NCI-H510A (cell line): ENCODE data around the gene NAPSA.
A peak's percentile ranks its signal among the peaks of the same experiment; 100 is the strongest.

Experiments used
- DNase-seq: peaks from one replicate; lab custom pipeline; 2025; lab: John Stamatoyannopoulos, UW

The NAPSA gene

DNA sequence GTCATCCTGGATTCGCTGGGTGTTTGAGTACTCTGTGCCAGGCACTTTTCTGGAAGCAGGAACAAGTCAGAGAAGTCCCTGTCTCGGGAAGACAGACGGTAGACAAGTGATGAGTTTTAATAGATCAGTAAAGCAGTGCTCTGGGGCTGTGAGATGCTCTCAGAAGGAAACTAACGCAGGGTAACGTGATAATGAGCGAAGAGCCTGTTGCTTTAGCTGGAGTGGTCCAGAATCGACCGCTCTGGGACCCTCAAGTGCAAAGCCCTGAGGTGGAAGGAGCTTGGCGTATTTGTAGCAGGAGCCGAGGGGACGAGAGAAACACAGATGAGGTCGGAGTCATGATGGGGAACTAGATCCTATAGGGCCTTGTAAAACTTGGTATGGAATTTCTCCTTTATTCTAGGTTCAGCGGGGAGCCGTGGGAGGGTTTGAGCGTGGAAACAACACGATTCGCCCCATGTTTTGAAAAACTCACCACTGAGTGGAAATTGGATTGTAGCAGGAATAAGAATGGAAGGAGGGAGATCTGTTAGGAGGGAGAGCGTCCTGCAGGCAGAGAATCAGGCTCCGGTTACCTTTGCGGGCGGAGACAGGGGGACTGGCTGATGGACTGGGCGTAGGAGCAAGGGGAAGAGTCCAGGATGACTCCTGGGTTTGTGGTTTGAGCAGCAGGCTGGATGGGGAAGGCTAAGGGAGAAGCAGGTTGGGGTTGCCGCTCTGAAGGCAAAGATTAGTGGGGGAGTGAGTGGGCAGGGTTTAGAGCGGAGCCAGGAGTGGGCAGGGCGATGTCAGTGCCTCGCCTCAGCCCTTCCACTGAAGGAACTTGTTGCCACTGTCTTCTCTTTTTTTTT, 19.5 kb upstream of the NAPSA start:
- DNase-seq = no peak

DNA sequence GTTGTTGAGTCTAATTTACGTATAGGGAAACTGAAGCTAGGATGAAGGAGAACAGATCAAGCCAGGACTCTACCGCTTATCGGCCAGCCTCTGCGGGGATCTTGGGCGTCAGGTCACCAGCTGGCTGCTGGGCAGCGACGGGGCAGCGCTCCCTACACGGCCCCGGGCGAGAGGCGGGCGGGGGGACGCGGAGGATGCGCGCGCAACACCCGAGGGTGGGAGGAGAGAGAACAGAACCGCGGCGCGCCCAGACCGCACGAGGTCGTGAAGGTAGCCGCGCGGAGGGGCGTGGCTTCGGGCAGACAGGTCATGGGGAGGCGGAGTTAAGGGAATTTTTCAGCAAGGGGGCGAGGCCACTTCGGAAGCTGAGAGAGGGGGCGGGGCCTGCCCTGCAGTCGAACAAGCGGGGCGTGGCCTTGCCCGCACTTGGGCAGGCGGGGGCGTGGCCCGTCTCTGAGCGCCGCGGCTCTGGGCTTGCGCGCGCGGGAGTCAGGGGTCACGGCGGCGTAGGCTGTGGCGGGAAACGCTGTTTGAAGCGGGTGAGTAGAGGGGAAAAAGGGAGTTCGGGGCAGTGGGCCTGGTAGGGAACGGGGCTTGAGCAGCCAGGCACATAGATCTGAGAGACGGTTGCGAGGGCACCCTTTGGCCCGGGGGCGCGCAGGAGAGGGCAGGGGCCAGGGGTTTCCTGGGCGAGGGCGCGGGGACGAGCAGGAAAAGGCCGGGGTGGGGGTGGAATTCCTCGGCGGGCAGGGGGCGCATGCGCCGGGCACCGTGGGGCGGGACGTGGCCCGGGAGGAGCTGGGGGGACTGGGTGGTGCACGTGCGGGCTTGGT, 18.6 kb upstream of the NAPSA start, which contains the start of gene POLD1:
Gene POLD1, plus strand, starts transcription at position 496 of the 833 bp plus-strand sequence. CDS start 14,505 bp downstream, outside the sequence.
- DNase-seq = peak; percentile 97

GRCh38 chr19:50383001-50383851, 17.8 kb upstream of the NAPSA start:
- DNase-seq = no peak

DNA sequence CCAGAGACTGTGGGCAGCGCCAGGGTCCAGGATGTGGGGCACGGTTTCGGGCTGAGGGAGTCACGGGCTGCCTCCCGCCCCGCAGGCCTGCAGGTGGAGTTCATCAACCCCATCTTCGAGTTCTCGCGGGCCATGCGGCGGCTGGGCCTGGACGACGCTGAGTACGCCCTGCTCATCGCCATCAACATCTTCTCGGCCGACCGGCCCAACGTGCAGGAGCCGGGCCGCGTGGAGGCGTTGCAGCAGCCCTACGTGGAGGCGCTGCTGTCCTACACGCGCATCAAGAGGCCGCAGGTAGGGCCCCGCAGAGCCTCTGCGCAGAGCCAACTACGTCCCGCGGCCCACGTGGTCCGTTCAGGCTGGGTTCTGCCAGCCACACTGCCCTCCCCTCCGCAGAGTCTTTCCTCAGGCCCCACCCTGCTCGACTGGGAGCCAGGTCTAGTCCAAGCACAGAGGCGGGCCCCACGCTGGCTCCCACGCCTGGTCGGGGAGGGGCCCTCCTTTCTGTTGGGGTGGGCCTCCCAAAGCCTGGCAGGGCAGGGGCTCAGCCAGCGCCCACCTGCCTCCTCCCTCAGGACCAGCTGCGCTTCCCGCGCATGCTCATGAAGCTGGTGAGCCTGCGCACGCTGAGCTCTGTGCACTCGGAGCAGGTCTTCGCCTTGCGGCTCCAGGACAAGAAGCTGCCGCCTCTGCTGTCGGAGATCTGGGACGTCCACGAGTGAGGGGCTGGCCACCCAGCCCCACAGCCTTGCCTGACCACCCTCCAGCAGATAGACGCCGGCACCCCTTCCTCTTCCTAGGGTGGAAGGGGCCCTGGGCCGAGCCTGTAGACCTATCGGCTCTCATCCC, 16.7 kb upstream of the NAPSA start:
- no peak for DNase-seq

DNA sequence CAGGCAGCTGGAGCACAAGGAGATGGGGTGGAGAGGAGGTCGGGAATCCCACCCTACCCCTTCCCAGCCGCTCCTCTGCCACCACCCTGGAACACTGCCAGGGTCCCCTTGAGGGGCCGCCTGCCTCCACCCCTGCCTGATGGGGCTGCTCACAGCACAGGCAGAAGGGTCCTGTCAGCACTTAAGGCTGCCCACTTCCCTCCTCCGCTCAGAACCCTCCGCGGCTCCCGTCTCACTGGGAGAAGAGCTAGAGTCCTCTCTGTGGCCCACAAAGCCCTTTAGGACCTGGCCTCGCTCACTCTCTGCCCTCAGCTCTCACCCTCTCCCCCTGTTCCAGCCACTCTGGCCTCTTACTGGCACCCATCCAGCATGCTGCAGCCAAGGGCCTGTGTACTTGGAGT, 15.3 kb upstream of the NAPSA start:
- no peak for DNase-seq

DNA sequence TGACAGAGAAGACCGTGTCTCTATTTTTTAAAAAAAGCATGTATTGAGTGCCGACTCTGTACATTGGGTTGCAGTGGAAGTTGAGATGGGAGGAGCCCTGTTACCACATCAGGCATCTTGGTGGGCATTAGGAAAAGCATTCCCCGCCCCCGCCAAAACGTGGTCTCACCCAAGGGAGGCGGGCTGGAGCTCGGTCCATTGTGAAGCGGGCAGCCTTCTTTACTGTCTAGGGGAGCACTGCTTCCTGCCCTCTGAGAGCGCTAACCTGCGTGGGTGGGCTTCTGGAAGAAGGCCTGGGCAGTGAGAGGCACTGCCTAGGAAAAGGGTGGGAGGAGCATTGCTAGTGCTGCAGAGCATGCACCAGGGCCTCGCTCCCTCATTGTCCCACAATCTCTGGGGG, 14.7 kb upstream of the NAPSA start:
- DNase-seq = no peak

DNA sequence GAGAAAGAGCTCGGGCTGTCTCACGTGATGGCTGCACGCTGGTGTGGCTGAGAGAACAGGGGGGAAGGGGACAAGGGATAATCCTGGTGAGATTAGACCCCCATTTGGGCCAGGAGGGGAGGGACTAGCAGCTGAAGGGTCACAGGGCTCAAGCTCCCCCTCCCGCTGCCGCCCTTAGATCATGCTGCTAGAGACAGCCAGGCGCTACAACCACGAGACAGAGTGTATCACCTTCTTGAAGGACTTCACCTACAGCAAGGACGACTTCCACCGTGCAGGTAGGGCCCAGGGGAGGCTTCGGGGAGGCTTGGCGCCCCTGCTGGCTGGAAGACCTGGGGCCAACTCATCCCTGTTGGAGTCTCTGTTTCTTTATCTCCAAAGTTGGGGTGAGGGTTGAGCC, 14.2 kb upstream of the NAPSA start:
- DNase-seq = no peak

DNA sequence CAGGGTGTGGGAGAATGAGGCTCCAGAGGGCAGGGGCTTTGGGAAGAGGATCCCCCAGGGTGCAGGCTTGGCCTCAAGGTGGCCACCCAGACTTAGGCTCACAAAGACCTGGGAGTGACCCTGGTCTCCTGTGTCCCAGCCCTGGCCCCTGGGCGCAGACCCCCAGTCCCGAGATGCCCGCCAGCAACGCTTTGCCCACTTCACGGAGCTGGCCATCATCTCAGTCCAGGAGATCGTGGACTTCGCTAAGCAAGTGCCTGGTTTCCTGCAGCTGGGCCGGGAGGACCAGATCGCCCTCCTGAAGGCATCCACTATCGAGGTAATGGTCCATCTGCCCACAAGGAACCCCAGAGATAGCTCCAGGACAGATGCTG, 13.4 kb upstream of the NAPSA start:
- no peak for DNase-seq

DNA sequence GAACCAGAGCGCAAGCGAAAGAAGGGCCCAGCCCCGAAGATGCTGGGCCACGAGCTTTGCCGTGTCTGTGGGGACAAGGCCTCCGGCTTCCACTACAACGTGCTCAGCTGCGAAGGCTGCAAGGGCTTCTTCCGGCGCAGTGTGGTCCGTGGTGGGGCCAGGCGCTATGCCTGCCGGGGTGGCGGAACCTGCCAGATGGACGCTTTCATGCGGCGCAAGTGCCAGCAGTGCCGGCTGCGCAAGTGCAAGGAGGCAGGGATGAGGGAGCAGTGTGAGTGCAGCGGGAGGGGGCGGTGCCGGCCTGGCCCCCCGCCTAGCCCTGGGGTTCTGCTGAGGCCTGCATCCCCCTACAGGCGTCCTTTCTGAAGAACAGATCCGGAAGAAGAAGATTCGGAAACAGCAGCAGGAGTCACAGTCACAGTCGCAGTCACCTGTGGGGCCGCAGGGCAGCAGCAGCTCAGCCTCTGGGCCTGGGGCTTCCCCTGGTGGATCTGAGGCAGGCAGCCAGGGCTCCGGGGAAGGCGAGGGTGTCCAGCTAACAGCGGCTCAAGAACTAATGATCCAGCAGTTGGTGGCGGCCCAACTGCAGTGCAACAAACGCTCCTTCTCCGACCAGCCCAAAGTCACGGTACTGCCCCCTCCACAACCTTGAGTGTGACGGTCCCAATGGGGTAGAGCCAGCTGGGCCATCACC, 12.9 kb upstream of the NAPSA start:
- no peak for DNase-seq

DNA sequence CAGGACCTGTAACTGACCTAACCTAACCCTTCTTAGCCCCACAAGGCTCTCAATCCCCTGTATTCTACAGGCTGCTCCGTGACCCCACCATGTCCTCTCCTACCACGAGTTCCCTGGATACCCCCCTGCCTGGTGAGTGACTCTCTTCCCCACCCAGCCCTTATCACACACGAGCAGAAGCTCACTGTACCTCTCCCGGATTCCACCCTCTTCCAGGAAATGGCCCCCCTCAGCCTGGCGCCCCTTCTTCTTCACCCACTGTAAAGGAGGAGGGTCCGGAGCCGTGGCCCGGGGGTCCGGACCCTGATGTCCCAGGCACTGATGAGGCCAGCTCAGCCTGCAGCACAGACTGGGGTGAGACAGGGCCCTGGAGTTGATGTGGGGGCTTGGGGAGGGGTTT, 12.1 kb upstream of the NAPSA start:
- no peak for DNase-seq

DNA sequence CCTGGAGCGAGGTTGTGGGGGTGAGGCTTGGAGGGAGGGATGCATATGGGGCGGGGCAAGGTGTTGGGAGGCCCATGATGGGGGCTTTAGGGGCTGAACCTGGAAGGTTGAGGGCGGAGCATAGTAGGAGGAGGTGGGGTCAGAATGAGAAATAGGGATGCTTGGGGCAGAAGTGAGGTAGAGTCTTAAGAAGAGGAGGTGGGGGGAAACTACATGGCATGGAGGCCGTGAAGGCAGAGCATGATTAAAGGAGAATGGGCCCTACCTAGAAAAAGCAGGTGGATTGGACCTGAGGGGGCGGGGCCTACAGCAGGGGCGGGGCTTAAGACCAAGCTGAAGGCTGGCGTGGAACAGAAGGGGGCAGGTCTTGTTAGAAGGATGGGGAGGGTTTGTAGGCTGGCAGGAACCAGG, 11.6 kb upstream of the NAPSA start:
- no peak for DNase-seq

DNA sequence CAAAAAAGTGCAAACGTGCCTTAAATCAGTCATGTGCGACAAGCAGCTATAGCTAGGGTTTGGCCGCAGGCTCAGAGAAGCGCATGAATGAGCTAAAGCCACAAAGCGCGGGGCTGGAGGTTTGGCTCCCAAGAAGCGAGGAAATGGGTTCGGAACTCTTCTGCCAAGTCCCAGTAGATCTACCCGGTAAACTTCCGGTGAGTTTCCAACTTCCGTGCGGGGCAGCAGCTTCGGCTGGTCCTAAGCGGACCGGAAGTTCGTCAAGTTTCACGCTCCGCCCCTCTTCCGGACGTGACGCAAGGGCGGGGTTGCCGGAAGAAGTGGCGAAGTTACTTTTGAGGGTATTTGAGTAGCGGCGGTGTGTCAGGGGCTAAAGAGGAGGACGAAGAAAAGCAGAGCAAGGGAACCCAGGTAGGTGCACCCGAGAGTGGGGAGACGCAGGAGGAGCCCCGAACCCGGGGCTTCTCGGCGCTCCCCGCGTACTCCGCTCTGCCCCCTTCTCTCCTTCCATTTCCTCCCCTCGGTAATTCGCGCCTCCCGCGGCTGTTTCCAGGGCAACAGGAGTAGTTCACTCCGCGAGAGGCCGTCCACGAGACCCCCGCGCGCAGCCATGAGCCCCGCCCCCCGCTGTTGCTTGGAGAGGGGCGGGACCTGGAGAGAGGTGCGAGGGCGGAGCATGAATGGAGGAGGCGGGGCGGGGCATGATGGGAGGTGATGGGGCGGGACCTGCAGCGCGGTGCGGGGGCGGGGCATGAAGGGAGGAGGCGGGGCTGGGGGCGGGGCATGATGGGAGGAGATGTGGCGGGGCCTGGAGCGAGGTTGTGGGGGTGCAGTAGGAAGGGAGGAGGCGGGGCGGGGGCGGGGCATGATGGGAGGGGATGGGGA, 11.0 kb upstream of the NAPSA start, which contains the start of gene NR1H2:
Gene NR1H2, plus strand, starts transcription at position 292 of the 885 bp plus-strand sequence. CDS start 1,149 bp downstream, outside the sequence.
- peak; percentile 87 for DNase-seq

DNA sequence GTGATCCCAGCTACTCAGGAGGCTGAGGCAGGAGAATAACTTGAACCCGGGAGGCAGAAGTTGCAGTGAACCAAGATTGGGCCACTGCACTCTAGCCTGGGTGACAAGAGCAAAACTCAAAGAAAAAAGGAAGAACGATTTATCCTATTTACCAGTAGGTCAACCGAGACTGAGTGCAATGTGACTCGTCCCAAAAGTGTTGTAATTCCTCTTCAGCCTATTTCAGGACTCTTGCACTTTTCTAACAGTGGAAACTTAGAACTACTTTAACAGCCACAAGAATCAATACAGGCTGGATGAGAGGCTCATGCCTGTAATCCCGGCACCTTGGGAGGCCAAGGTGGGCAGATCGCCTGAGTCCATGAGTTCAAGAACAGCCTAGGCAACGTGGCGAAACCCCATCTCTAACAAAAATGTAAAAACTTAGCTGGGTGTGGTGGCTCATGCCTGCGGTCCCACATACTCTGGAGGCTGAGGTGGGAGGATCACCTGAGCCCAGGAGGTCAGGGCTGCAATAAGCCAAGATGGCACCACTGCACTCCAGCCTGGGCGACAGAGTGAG, 6.6 kb upstream of the NAPSA start:
- no peak for DNase-seq

DNA sequence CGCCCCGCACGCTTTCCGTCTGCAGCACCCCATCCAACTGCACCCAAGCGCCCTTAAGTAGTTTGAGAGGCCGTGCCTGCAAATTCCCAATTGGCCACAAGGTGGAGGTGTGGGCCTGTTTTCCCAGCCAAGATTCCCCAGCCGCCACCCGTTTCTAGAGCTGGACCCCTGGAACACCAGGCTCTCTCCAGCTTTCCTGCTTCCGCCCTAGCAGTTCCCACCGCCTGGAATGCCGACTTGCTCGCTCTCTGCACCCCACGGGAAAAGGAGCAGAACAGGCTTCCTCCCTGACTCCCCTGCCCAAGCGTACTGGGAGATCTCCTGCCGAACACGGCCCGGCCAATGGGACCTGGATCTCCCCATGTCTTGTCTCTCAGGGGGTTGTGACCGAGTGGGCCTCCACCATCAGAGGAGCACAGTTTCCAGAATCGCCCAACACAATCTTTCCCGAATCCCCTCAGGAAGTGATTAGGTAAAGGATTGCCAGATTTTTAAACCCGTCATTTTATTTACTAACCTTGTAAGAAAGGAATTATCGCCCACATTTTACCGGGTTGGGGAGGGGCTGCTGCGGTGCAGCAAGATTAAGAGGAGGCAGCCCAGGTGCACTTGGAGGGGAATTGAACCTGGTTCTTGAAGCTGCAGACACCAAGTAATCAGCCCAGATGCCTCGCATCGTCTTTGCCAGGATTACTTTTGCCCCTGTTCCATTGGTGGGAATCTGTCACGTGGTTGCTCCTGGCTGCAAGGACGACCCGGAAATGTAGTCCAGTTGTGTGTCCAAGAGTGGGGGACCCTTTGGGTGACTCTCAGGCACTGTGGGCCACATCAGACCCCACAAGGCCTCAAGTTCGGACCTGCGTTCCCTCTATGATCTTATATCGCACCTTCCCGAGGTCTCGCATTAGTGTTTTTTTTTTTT, 3.5 kb upstream of the NAPSA start:
- peak; percentile 10 for DNase-seq

- DNase-seq = no peak
These were observed 2.6 kb downstream of the NAPSA start for GRCh38 chr19:50362656-50363424.

GRCh38 chr19:50362030-50362412, 3.4 kb downstream of the NAPSA start:
- DNase-seq = no peak
